Measurements from ENCODE around the gene RBMS2. TPM values are rescaled to one million over a fixed set of nuclear protein-coding genes. Genes with fewer than 3 reads are reported as not detected.

RBMS2 gene
- polyA plus RNA-seq, 3 donors: 5.1 to 8.2 (median 6.5) TPM

- no CpG with 5 or more reads among the region's 4 CpGs for WGBS (ENCODE audit: insufficient coverage)
- Histone ChIP-seq H3K4me3 (replicated peaks in 1 of 3; ENCODE audit: low read depth in 2 of 3, low read length in 3 of 3) (no peak overlapping the region), H3K9me3 (replicated peaks in 1 of 2; ENCODE audit: control insufficient read depth in 1 of 2, insufficient read depth in 1 of 2, low read length in 2 of 2) (no peaks in the 10 kb centered on the region), H3K36me3 (replicated peaks in 1 of 2; ENCODE audit: control insufficient read depth in 1 of 2, insufficient read depth in 2 of 2, low read length in 2 of 2) (peaks cover 45 to 70% of the 10 kb centered on the region in 2 donors), H3K9ac (ENCODE audit: insufficient read depth, low read length, poor library complexity, severe bottlenecking) (no peak overlapping the region), H3K4me2 (replicated peaks; ENCODE audit: extremely low read depth, low read length, poor library complexity, severe bottlenecking) (no peak overlapping the region), H3K79me2 (ENCODE audit: insufficient read depth, low read length) (no peaks in the 10 kb centered on the region), H3K4me1 (ENCODE audit: control insufficient read depth in 1 of 2, insufficient read depth in 2 of 2, low read length in 2 of 2) (no peaks in the 10 kb centered on the region), H3K27me3 (ENCODE audit: control insufficient read depth in 2 of 2, insufficient read depth in 2 of 2, low read length in 2 of 2) (no peaks in the 10 kb centered on the region), H4K20me1 (ENCODE audit: insufficient read depth, low read length) (no peaks in the 10 kb centered on the region), H3K27ac (ENCODE audit: low read depth in 1 of 2, low read length in 2 of 2) (no peak overlapping the region), H2AFZ (ENCODE audit: insufficient read depth, low read depth, low read length, poor library complexity, severe bottlenecking) (no peak overlapping the region)
- intact Hi-C loops (cut with micrococcal nuclease): no loop called here
- Mint-ChIP-seq H3K36me3 (peaks cover 53 to 55% of the 10 kb centered on the region in 2 donors), H3K4me3 (no peak overlapping the region), H3K27ac (no peak overlapping the region), H3K4me1 (peaks cover 5% of the 10 kb centered on the region), H3K9me3 (no peaks in the 10 kb centered on the region), H3K27me3 (ENCODE audit: low read depth in 3 of 3) (peaks cover 0 to 6% (median 0%) of the 10 kb centered on the region in 3 donors)
- TF ChIP-seq CTCF (IDR thresholded peaks at IDR 0.05): no peak
- DNase-seq: no peak
Observed at GRCh38 chr12:56585098-56585497, 63.5 kb downstream of the RBMS2 start.

GRCh38 chr12:56589783-56590182 is 68.2 kb downstream of the RBMS2 start:
- H3K4me3 ChIP-seq (replicated peaks in 1 of 3; ENCODE audit: low read depth in 2 of 3, low read length in 3 of 3): no peak overlapping the region
- peaks cover 8% of the 10 kb centered on the region for H4K20me1 ChIP-seq (ENCODE audit: insufficient read depth, low read length)
- no peaks in the 10 kb centered on the region for H3K27me3 ChIP-seq (ENCODE audit: control insufficient read depth in 2 of 2, insufficient read depth in 2 of 2, low read length in 2 of 2)
- H3K27ac ChIP-seq (ENCODE audit: low read depth in 1 of 2, low read length in 2 of 2): no peak overlapping the region
- no peak for TF ChIP-seq CTCF (IDR thresholded peaks at IDR 0.05)
- no peaks in the 10 kb centered on the region for H3K4me1 Mint-ChIP-seq
- intact Hi-C loops (cut with micrococcal nuclease): loop anchor here (5.0 kb wide), 1 partner anchor 77 kb away; no protein-coding TSS in a partner anchor
- H3K9me3 ChIP-seq (replicated peaks in 1 of 2; ENCODE audit: control insufficient read depth in 1 of 2, insufficient read depth in 1 of 2, low read length in 2 of 2): no peaks in the 10 kb centered on the region
- H3K27me3 Mint-ChIP-seq (ENCODE audit: low read depth in 3 of 3): peaks cover 0 to 6% (median 1%) of the 10 kb centered on the region in 3 donors
- H2AFZ ChIP-seq (ENCODE audit: insufficient read depth, low read depth, low read length, poor library complexity, severe bottlenecking): no peak overlapping the region
- H3K36me3 Mint-ChIP-seq: peaks cover 39 to 41% of the 10 kb centered on the region in 2 donors
- H3K4me3 Mint-ChIP-seq: no peak overlapping the region
- no peak for DNase-seq
- no peak overlapping the region for H3K4me2 ChIP-seq (replicated peaks; ENCODE audit: extremely low read depth, low read length, poor library complexity, severe bottlenecking)
- H3K9me3 Mint-ChIP-seq: no peaks in the 10 kb centered on the region
- peak overlapping the region in 1 of 7 donors; percentile 82 for H3K27ac Mint-ChIP-seq
- H3K4me1 ChIP-seq (ENCODE audit: control insufficient read depth in 1 of 2, insufficient read depth in 2 of 2, low read length in 2 of 2): no peaks in the 10 kb centered on the region
- H3K79me2 ChIP-seq (ENCODE audit: insufficient read depth, low read length): no peaks in the 10 kb centered on the region
- no CpG with 5 or more reads among the region's 1 CpG for WGBS (ENCODE audit: insufficient coverage)
- H3K9ac ChIP-seq (ENCODE audit: insufficient read depth, low read length, poor library complexity, severe bottlenecking): no peak overlapping the region
- H3K36me3 ChIP-seq (replicated peaks in 1 of 2; ENCODE audit: control insufficient read depth in 1 of 2, insufficient read depth in 2 of 2, low read length in 2 of 2): peaks cover 33 to 44% of the 10 kb centered on the region in 2 donors

Data from CD14-positive monocyte (primary cell).